HEK293T (cell line): ENCODE data around the gene ST6GAL1.

Experiments
- CTCF ChIA-PET: fragments of 350-600 bp; formaldehyde crosslinking; extraction: SDS; loops from one replicate; lab custom pipeline; 2021; ENCODE audit warnings: antibody characterized with exemption, inconsistent platforms; lab: Yijun Ruan, JAX
- POLR2A ChIA-PET: fragments of 350-600 bp; formaldehyde crosslinking; extraction: SDS; loops from one replicate; lab custom pipeline; 2020; ENCODE audit warnings: antibody characterized with exemption, inconsistent platforms; lab: Yijun Ruan, JAX
- DNase-seq: peaks from one replicate; pipeline ENCODE4 v3.0.0; 2012; ENCODE audit warnings: mixed read lengths; ENCODE audit errors: extremely low spot score
- ARNT ChIP-seq: fragments of 450-650 bp; IDR thresholded peaks from 2 replicates; pipeline ENCODE4 v1.6.1; 2017; ENCODE audit warnings: mild to moderate bottlenecking
- BHLHE40 ChIP-seq: fragments of 450-650 bp; IDR thresholded peaks from 2 replicates; pipeline ENCODE4 v1.6.1; 2016; ENCODE audit warnings: mild to moderate bottlenecking, moderate library complexity, borderline replicate concordance
- CTBP1 ChIP-seq: fragments of 450-650 bp; IDR thresholded peaks from 2 replicates; pipeline ENCODE4 v1.6.1; 2016; ENCODE audit warnings: borderline replicate concordance
- ELF4 ChIP-seq: fragments of 450-650 bp; IDR thresholded peaks from 2 replicates; pipeline ENCODE4 v1.6.1; 2017; ENCODE audit warnings: antibody characterized with exemption
- FOXA1 ChIP-seq: fragments of 450-650 bp; IDR thresholded peaks from 2 replicates; pipeline ENCODE4 v1.6.1; 2016; ENCODE audit warnings: mild to moderate bottlenecking
- FOXK2 ChIP-seq: fragments of 450-650 bp; IDR thresholded peaks from 2 replicates; pipeline ENCODE4 v1.6.1; 2016; ENCODE audit warnings: mild to moderate bottlenecking
- FOXM1 ChIP-seq: fragments of 450-650 bp; IDR thresholded peaks from 2 replicates; pipeline ENCODE4 v1.6.1; 2017; ENCODE audit warnings: mild to moderate bottlenecking, borderline replicate concordance
- HDGF ChIP-seq: fragments of 450-650 bp; IDR thresholded peaks from 2 replicates; pipeline ENCODE4 v1.6.1; 2017; ENCODE audit warnings: antibody characterized with exemption, borderline replicate concordance
- L3MBTL2 ChIP-seq: fragments of 450-650 bp; conservative IDR thresholded peaks from 2 replicates; pipeline ENCODE4 v1.6.1; 2016; ENCODE audit warnings: mild to moderate bottlenecking
- LEF1 ChIP-seq: fragments of 450-650 bp; IDR thresholded peaks from 2 replicates; pipeline ENCODE4 v1.6.1; 2017; ENCODE audit warnings: mild to moderate bottlenecking, borderline replicate concordance
- NFRKB ChIP-seq: fragments of 450-650 bp; IDR thresholded peaks from 2 replicates; pipeline ENCODE4 v1.6.1; 2016; ENCODE audit warnings: mild to moderate bottlenecking, moderate library complexity
- PKNOX1 ChIP-seq: fragments of 450-650 bp; IDR thresholded peaks from 2 replicates; pipeline ENCODE4 v1.6.1; 2016
- SP1 ChIP-seq: fragments of 450-650 bp; IDR thresholded peaks from 2 replicates; pipeline ENCODE4 v1.6.1; 2017
- SUZ12 ChIP-seq: fragments of 450-650 bp; IDR thresholded peaks from 2 replicates; pipeline ENCODE4 v1.6.1; 2016; ENCODE audit warnings: mild to moderate bottlenecking
- TARDBP ChIP-seq: fragments of 450-650 bp; IDR thresholded peaks from 2 replicates; pipeline ENCODE4 v1.6.1; 2016
- ZNF384 ChIP-seq: fragments of 450-650 bp; IDR thresholded peaks from 2 replicates; pipeline ENCODE4 v1.6.1; 2016

ST6GAL1 gene

GRCh38 chr3:186917512-186918312 is 12.6 kb upstream of the ST6GAL1 start:
- no peak for TF ChIP-seq SP1
- TF ChIP-seq PKNOX1: no peak
- TF ChIP-seq CTBP1: no peak
- TF ChIP-seq ARNT: no peak
- TF ChIP-seq FOXM1: no peak
- no peak for TF ChIP-seq LEF1
- TF ChIP-seq FOXA1: no peak
- no peak for TF ChIP-seq SUZ12
- no peak for TF ChIP-seq BHLHE40
- TF ChIP-seq ZNF384: no peak
- TF ChIP-seq HDGF: no peak
- no peak for TF ChIP-seq ELF4
- no peak for TF ChIP-seq FOXK2
- no peak for TF ChIP-seq NFRKB
- CTCF ChIA-PET: no interaction called here
- DNase-seq: no peak
- POLR2A ChIA-PET: no interaction called here

- POLR2A ChIA-PET: no interaction called here
- TF ChIP-seq BHLHE40: no peak
- TF ChIP-seq SP1: no peak
- no peak for TF ChIP-seq CTBP1
- TF ChIP-seq ELF4: no peak
- no peak for DNase-seq
- CTCF ChIA-PET: no interaction called here
These were observed 10.0 kb upstream of the ST6GAL1 start for GRCh38 chr3:186920301-186920700.

GRCh38 chr3:186920796-186921195 is 9.5 kb upstream of the ST6GAL1 start:
- CTCF ChIA-PET: no interaction called here
- TF ChIP-seq PKNOX1 (no peak), HDGF (no peak), ELF4 (no peak), FOXM1 (no peak), L3MBTL2 (no peak), SUZ12 (no peak), NFRKB (no peak), TARDBP (no peak), ZNF384 (no peak), LEF1 (no peak), FOXK2 (no peak), BHLHE40 (no peak), CTBP1 (no peak), ARNT (no peak), SP1 (no peak), FOXA1 (no peak)
- DNase-seq: no peak
- POLR2A ChIA-PET: no interaction called here

GRCh38 chr3:186921578-186921977 is 8.7 kb upstream of the ST6GAL1 start:
- CTCF ChIA-PET: no interaction called here
- POLR2A ChIA-PET: no interaction called here
- DNase-seq: no peak
- TF ChIP-seq PKNOX1: no peak
- no peak for TF ChIP-seq ELF4
- TF ChIP-seq TARDBP: no peak
- no peak for TF ChIP-seq FOXA1
- TF ChIP-seq L3MBTL2: no peak
- TF ChIP-seq BHLHE40: no peak
- TF ChIP-seq CTBP1: no peak

GRCh38 chr3:186922224-186922623 is 8.1 kb upstream of the ST6GAL1 start:
- POLR2A ChIA-PET: no interaction called here
- TF ChIP-seq FOXM1: no peak
- TF ChIP-seq LEF1: no peak
- no peak for TF ChIP-seq PKNOX1
- TF ChIP-seq SUZ12: no peak
- TF ChIP-seq NFRKB: no peak
- TF ChIP-seq ELF4: no peak
- TF ChIP-seq ZNF384: no peak
- TF ChIP-seq TARDBP: no peak
- TF ChIP-seq FOXA1: no peak
- no peak for TF ChIP-seq FOXK2
- no peak for TF ChIP-seq CTBP1
- no peak for TF ChIP-seq ARNT
- no peak for TF ChIP-seq HDGF
- no peak for TF ChIP-seq SP1
- TF ChIP-seq L3MBTL2: no peak
- no peak for TF ChIP-seq BHLHE40
- CTCF ChIA-PET: interaction anchor here (0.6 kb wide), 1 partner anchor 78 kb away, joined by 5 read pairs; no protein-coding TSS in a partner anchor
- DNase-seq: no peak

GRCh38 chr3:186922790-186923189 is 7.5 kb upstream of the ST6GAL1 start:
- POLR2A ChIA-PET: no interaction called here
- TF ChIP-seq SUZ12 (no peak), ELF4 (no peak), SP1 (no peak), BHLHE40 (no peak), TARDBP (no peak), LEF1 (no peak), L3MBTL2 (no peak), CTBP1 (no peak), NFRKB (no peak), ZNF384 (no peak), PKNOX1 (no peak), HDGF (no peak), FOXA1 (no peak), FOXK2 (no peak)
- CTCF ChIA-PET: interaction anchor here (0.6 kb wide), 1 partner anchor 78 kb away, joined by 5 read pairs; no protein-coding TSS in a partner anchor
- no peak for DNase-seq
